Ovary (tissue), 9 donors: ENCODE measurements around the gene S100A16. TPM values are rescaled to one million over a fixed set of nuclear protein-coding genes. Genes with fewer than 3 reads are reported as not detected.

Experiments
- DNase-seq, 5 donors: peaks; one replicate each; pipeline ENCODE4 v3.0.0-alpha.2; 2019 to 2020
- H3K27ac ChIP-seq, 2 donors: fragments of 200-600 bp; one replicate each; pipeline versions ENCODE4 v1.5.1 to v1.8.0; 2019 to 2022
- H3K27me3 ChIP-seq: fragments of 200-600 bp; one replicate; pipeline ENCODE4 v1.8.0; 2022
- H3K36me3 ChIP-seq: fragments of 200-600 bp; sonication (generic); one replicate; pipeline ENCODE4 v1.5.1; 2019
- H3K4me1 ChIP-seq: one replicate; pipeline ENCODE4 v1.8.1; 2013; ENCODE audit warnings: mild to moderate bottlenecking, moderate library complexity; ENCODE audit not compliant: insufficient read depth
- H3K4me3 ChIP-seq: fragments of 200-600 bp; sonication (generic); one replicate; pipeline ENCODE4 v1.5.1; 2017
- H3K9me3 ChIP-seq, 2 donors: fragments of 200-600 bp in 1 of 2; sonication (generic) in 1 of 2; one replicate each; pipeline versions ENCODE4 v1.5.1 to v1.8.1; 2013 to 2019; ENCODE audit warnings: mild to moderate bottlenecking in 1 of 2, moderate library complexity in 1 of 2
- CTCF ChIP-seq, 3 donors: fragments of 450-650 bp in 2 of 3; fragments of 200-600 bp in 1 of 3; IDR thresholded peaks; one replicate each; pipeline versions ENCODE4 v1.5.1 to v1.8.0; 2016 to 2022; ENCODE audit warnings: antibody characterized with exemption in 3 of 3, mild to moderate bottlenecking in 1 of 3
- EP300 ChIP-seq: sonication (generic); formaldehyde crosslinking; IDR thresholded peaks from one replicate; pipeline ENCODE4 v1.6.1; 2017; ENCODE audit warnings: antibody characterized with exemption
- POLR2A ChIP-seq: fragments of 450-650 bp; IDR thresholded peaks from one replicate; pipeline ENCODE4 v1.6.1; 2017; ENCODE audit warnings: antibody characterized with exemption, mild to moderate bottlenecking, moderate library complexity
- WGBS, 3 donors: extraction: QIAGEN DNeasy Blood & Tissue Kit in 1 of 3; methylation state at CpG; one replicate each; pipeline versions ENCODE4 v1.1.5 to v1.1.7; 2013 to 2017; 5-methylcytosine and 5-hydroxymethylcytosine counted together
- intact Hi-C, 4 donors: fragments of 100-400 bp; cut with DNase I; formaldehyde crosslinking; loops; one replicate each; pipeline versions ENCODE4 v1.11.0 to v1.15.1; 2022 to 2023
- polyA plus RNA-seq, 2 donors: library from polyadenylated mRNA; stranded (reverse); fragments of 200-250 nt in 1 of 2; fragments of 350-450 nt in 1 of 2; fragmentation: Illumina TruSeq in 1 of 2; extraction: RNeasy Lipid Tissue Mini Kit (QIAGEN cat#74804) in 1 of 2; gene quantifications; one replicate each; pipeline ENCODE4 v1.2.3, GENCODE V29; 2013 to 2014
- total RNA-seq, 7 donors: library from RNA; depleted of rRNA in 2 of 7; stranded (reverse); fragments of >200 nt in 2 of 7; fragmentation: NEBNext Ultra II Directional in 3 of 7; extraction: Animal tissue kit (Norgen Biotek cat#: 25700) in 3 of 7; gene quantifications; one replicate each; pipeline versions ENCODE4 v1.1.0 to v1.2.4, GENCODE V29; 2016 to 2023
- donor health status: DM: no; HTN: no; CAD: no; lungs with moderate emphysema.
- donor health status: DM: no; HTN: no; CAD: no.
- donor health status: Bipolar disorder and iron deficiency.
- donor health status: DM: yes; HTN: yes; CAD: no.
- donor health status: DM: no; HTN: no; CAD: no.
- donor health status: DM: yes; HTN: yes; CAD: no.

Gene S100A16
- total and polyA plus RNA-seq, 9 donors = 40.7 to 200 (median 81.0) TPM

GRCh38 chr1:153619171-153619570 is 6.2 kb upstream of the S100A16 start:
- H3K4me3 ChIP-seq = no peak overlapping the region
- H3K27ac ChIP-seq = no peak overlapping the region
- no peaks in the 10 kb centered on the region for H3K9me3 ChIP-seq
- H3K27me3 ChIP-seq = no peaks in the 10 kb centered on the region
- TF ChIP-seq CTCF (IDR thresholded peaks at IDR 0.05) (no peak), EP300 (no peak), POLR2A (no peak)
- peak in 1 of 5 donors; percentile 24 for DNase-seq
- H3K36me3 ChIP-seq = no peaks in the 10 kb centered on the region
- intact Hi-C loops = loop anchor here in 1 of 4 donors (5.0 kb wide), 1 partner anchor 37 kb away; no protein-coding TSS in a partner anchor
- WGBS, 3 donors = 93 to 100% (median 93%) methylated on average over 6 of the region's 6 CpGs
- peaks cover 9% of the 10 kb centered on the region for H3K4me1 ChIP-seq

- no peaks in the 10 kb centered on the region for H3K36me3 ChIP-seq
- H3K4me3 ChIP-seq = no peak overlapping the region
- no peak overlapping the region for H3K27ac ChIP-seq
- H3K4me1 ChIP-seq = peaks cover 11% of the 10 kb centered on the region
- intact Hi-C loops = loop anchor here in 1 of 4 donors (5.0 kb wide), 1 partner anchor 35 kb away; no protein-coding TSS in a partner anchor
- TF ChIP-seq CTCF (IDR thresholded peaks at IDR 0.05) (peak in 1 of 3 donors; percentile 60), POLR2A (no peak)
- 25 to 46% (median 27%) methylated on average over 6 of the region's 6 CpGs for WGBS, 3 donors
- H3K9me3 ChIP-seq = no peaks in the 10 kb centered on the region
- peak in 4 of 5 donors; percentile 49 to 79 (median 70) for DNase-seq
- no peaks in the 10 kb centered on the region for H3K27me3 ChIP-seq
Observed at GRCh38 chr1:153617663-153618062, 4.7 kb upstream of the S100A16 start.

- H3K4me1 ChIP-seq = peaks cover 11% of the 10 kb centered on the region
- H3K27me3 ChIP-seq = no peaks in the 10 kb centered on the region
- no peak for DNase-seq
- H3K27ac ChIP-seq = no peak overlapping the region
- no peaks in the 10 kb centered on the region for H3K9me3 ChIP-seq
- H3K4me3 ChIP-seq = no peak overlapping the region
- H3K36me3 ChIP-seq = no peaks in the 10 kb centered on the region
- WGBS, 3 donors = 63 to 76% (median 65%) methylated on average over 5 of the region's 5 CpGs
- TF ChIP-seq EP300 = no peak
- no peak for TF ChIP-seq POLR2A
- no peak for TF ChIP-seq CTCF (IDR thresholded peaks at IDR 0.05)
- intact Hi-C loops = loop anchor here in 1 of 4 donors (5.0 kb wide), 1 partner anchor 35 kb away; no protein-coding TSS in a partner anchor
Observed at GRCh38 chr1:153616917-153617311, 4.0 kb upstream of the S100A16 start.

GRCh38 chr1:153616144-153616916 is 3.4 kb upstream of the S100A16 start, which contains the start of gene S100A14:
Gene S100A14, minus strand, starts transcription at chr1:153616325. Its CDS starts 467 bp downstream, at chr1:153615858.
- no peaks in the 10 kb centered on the region for H3K27me3 ChIP-seq
- intact Hi-C loops = loop anchor here in 1 of 4 donors (5.0 kb wide), 1 partner anchor 34 kb away; no protein-coding TSS in a partner anchor
- H3K27ac ChIP-seq = no peak within 1 kb of the TSS
- peak in 2 of 5 donors; percentile 57 to 63 for DNase-seq
- H3K4me1 ChIP-seq = peaks cover 11% of the 10 kb centered on the region
- WGBS, 3 donors = 74 to 79% (median 79%) methylated on average over 9 to 10 of the region's 10 CpGs
- no peaks in the 10 kb centered on the region for H3K9me3 ChIP-seq
- no peak within 1 kb of the TSS for H3K4me3 ChIP-seq
- TF ChIP-seq POLR2A (no peak), CTCF (IDR thresholded peaks at IDR 0.05) (no peak), EP300 (no peak)
- H3K36me3 ChIP-seq = no peaks in the 10 kb centered on the region
